Measurements from ENCODE around the gene MAP3K8. TPM values are rescaled to one million over a fixed set of nuclear protein-coding genes. Genes with fewer than 3 reads are reported as not detected.
A peak's percentile ranks its signal among the peaks of the same experiment; 100 is the strongest.

Gene MAP3K8
- total and polyA plus RNA-seq, 9 of the 15 experiments (the other 6 are each of a cell fraction or from before 2014, with no cell fraction given): 6.9 to 23.6 (median 13.6) TPM

DNA sequence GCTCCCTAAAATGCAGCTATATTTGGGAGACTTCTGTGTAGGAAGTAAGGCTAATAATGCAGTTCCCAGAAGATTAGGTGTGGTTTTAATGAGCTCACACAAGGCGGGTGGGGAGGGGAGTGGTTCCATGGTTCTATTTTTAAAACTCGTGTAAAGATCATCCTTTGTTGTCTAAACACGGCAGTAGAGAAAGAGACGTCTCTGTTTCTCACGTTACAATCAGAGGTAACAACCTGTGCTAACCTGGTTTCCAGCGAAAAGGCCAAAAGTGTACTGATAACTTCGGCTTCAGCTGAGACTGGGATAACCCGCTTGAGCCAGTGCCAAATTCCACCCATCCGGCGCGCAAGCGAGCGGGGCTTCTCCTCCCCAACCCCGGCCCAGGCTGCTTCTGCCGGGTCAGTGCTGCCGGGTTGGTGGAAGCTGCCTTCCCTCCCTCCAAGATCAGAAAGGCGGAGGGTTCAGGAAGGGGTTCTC is 2.5 kb upstream of the MAP3K8 start (continued):
- TF ChIP-seq, protein P1, sequence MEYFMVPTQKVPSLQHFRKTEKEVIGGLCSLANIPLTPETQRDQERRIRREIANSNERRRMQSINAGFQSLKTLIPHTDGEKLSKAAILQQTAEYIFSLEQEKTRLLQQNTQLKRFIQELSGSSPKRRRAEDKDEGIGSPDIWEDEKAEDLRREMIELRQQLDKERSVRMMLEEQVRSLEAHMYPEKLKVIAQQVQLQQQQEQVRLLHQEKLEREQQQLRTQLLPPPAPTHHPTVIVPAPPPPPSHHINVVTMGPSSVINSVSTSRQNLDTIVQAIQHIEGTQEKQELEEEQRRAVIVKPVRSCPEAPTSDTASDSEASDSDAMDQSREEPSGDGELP (CRISPR knock-in tag; IDR thresholded peaks at IDR 0.05; ENCODE audit: borderline replicate concordance): peak; percentile 59; the same call in 1 of the 2 replicates
- TF ChIP-seq ZNF561 (CRISPR knock-in tag; conservative IDR thresholded peaks at IDR 0.05): no peak
- TF ChIP-seq BACH1 (tag; IDR thresholded peaks at IDR 0.05): peak; percentile 29; the same call in 1 of the 2 replicates
- peak; percentile 60 for TF ChIP-seq L3MBTL2 (IDR thresholded peaks at IDR 0.05)
- TF ChIP-seq NCOA2 (IDR thresholded peaks at IDR 0.05; ENCODE audit: partially characterized antibody in 2 of 2): no peak
- TF ChIP-seq, protein P2, sequence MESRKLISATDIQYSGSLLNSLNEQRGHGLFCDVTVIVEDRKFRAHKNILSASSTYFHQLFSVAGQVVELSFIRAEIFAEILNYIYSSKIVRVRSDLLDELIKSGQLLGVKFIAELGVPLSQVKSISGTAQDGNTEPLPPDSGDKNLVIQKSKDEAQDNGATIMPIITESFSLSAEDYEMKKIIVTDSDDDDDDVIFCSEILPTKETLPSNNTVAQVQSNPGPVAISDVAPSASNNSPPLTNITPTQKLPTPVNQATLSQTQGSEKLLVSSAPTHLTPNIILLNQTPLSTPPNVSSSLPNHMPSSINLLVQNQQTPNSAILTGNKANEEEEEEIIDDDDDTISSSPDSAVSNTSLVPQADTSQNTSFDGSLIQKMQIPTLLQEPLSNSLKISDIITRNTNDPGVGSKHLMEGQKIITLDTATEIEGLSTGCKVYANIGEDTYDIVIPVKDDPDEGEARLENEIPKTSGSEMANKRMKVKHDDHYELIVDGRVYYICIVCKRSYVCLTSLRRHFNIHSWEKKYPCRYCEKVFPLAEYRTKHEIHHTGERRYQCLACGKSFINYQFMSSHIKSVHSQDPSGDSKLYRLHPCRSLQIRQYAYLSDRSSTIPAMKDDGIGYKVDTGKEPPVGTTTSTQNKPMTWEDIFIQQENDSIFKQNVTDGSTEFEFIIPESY (CRISPR knock-in tag; IDR thresholded peaks at IDR 0.05): peak; percentile 57; the same call in 1 of the 2 replicates
- TF ChIP-seq, protein P3, sequence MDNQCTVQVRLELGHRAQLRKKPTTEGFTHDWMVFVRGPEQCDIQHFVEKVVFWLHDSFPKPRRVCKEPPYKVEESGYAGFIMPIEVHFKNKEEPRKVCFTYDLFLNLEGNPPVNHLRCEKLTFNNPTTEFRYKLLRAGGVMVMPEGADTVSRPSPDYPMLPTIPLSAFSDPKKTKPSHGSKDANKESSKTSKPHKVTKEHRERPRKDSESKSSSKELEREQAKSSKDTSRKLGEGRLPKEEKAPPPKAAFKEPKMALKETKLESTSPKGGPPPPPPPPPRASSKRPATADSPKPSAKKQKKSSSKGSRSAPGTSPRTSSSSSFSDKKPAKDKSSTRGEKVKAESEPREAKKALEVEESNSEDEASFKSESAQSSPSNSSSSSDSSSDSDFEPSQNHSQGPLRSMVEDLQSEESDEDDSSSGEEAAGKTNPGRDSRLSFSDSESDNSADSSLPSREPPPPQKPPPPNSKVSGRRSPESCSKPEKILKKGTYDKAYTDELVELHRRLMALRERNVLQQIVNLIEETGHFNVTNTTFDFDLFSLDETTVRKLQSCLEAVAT (IDR thresholded peaks at IDR 0.05): no peak
- no peak for TF ChIP-seq ASH1L (IDR thresholded peaks at IDR 0.05; ENCODE audit: borderline replicate concordance, low read depth, partially characterized antibody)
- TF ChIP-seq, protein P4, sequence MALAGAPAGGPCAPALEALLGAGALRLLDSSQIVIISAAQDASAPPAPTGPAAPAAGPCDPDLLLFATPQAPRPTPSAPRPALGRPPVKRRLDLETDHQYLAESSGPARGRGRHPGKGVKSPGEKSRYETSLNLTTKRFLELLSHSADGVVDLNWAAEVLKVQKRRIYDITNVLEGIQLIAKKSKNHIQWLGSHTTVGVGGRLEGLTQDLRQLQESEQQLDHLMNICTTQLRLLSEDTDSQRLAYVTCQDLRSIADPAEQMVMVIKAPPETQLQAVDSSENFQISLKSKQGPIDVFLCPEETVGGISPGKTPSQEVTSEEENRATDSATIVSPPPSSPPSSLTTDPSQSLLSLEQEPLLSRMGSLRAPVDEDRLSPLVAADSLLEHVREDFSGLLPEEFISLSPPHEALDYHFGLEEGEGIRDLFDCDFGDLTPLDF (CRISPR knock-in tag; IDR thresholded peaks at IDR 0.05): no peak
- TF ChIP-seq, protein P5, sequence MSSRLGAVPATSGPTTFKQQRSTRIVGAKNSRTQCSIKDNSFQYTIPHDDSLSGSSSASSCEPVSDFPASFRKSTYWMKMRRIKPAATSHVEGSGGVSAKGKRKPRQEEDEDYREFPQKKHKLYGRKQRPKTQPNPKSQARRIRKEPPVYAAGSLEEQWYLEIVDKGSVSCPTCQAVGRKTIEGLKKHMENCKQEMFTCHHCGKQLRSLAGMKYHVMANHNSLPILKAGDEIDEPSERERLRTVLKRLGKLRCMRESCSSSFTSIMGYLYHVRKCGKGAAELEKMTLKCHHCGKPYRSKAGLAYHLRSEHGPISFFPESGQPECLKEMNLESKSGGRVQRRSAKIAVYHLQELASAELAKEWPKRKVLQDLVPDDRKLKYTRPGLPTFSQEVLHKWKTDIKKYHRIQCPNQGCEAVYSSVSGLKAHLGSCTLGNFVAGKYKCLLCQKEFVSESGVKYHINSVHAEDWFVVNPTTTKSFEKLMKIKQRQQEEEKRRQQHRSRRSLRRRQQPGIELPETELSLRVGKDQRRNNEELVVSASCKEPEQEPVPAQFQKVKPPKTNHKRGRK (tag; IDR thresholded peaks at IDR 0.05): no peak
- TF ChIP-seq HEY1 (CRISPR knock-in tag; IDR thresholded peaks at IDR 0.05; ENCODE audit: borderline replicate concordance): no peak
